Dendritic cell treated with granulocyte-macrophage colony-stimulating factor and Interleukin-4, amounts not matched to agents 40 ng/mL and 50 ng/mL, for 4 days (primary cell): ENCODE data around the gene IRF2.

Experiments
- H3K27ac Mint-ChIP-seq: one replicate; pipeline ENCODE4 v1.8.0; 2022; ENCODE audit warnings: mild to moderate bottlenecking, mixed read lengths
- H3K27me3 Mint-ChIP-seq: one replicate; pipeline ENCODE4 v1.8.0; 2022; ENCODE audit warnings: mild to moderate bottlenecking, mixed read lengths
- H3K36me3 Mint-ChIP-seq: one replicate; pipeline ENCODE4 v1.8.0; 2022; ENCODE audit warnings: low read depth, mixed read lengths
- H3K4me1 Mint-ChIP-seq: one replicate; pipeline ENCODE4 v1.8.0; 2022; ENCODE audit warnings: low read depth, mixed read lengths
- H3K4me3 Mint-ChIP-seq: one replicate; pipeline ENCODE4 v1.8.0; 2022; ENCODE audit warnings: mild to moderate bottlenecking, moderate library complexity, mixed read lengths
- H3K9me3 Mint-ChIP-seq: one replicate; pipeline ENCODE4 v1.8.0; 2022; ENCODE audit warnings: mixed read lengths
- intact Hi-C: fragments of 100-400 bp; cut with micrococcal nuclease; formaldehyde crosslinking; loops from one replicate; pipeline ENCODE4 v1.15.0; 2022

IRF2 gene

GRCh38 chr4:184368731-184369130, 105.6 kb downstream of the IRF2 start:
- H3K27ac Mint-ChIP-seq: no peak overlapping the region
- H3K4me1 Mint-ChIP-seq: peaks cover 11% of the 10 kb centered on the region
- intact Hi-C loops: no loop called here
- no peaks in the 10 kb centered on the region for H3K9me3 Mint-ChIP-seq
- H3K27me3 Mint-ChIP-seq: no peaks in the 10 kb centered on the region
- no peak overlapping the region for H3K4me3 Mint-ChIP-seq
- no peaks in the 10 kb centered on the region for H3K36me3 Mint-ChIP-seq

- Mint-ChIP-seq H3K4me3 (no peak overlapping the region), H3K4me1 (peaks cover 11% of the 10 kb centered on the region), H3K27me3 (no peaks in the 10 kb centered on the region), H3K36me3 (no peaks in the 10 kb centered on the region), H3K27ac (no peak overlapping the region), H3K9me3 (no peaks in the 10 kb centered on the region)
- intact Hi-C loops: no loop called here
These were observed 106.1 kb downstream of the IRF2 start for GRCh38 chr4:184368290-184368689.

GRCh38 chr4:184364100-184364921, 110.0 kb downstream of the IRF2 start:
- Mint-ChIP-seq H3K27ac (peak overlapping the region; percentile 14), H3K27me3 (no peaks in the 10 kb centered on the region), H3K4me1 (peaks cover 27% of the 10 kb centered on the region), H3K9me3 (no peaks in the 10 kb centered on the region), H3K4me3 (no peak overlapping the region), H3K36me3 (no peaks in the 10 kb centered on the region)
- intact Hi-C loops: no loop called here

- Mint-ChIP-seq H3K27me3 (no peaks in the 10 kb centered on the region), H3K4me1 (peaks cover 27% of the 10 kb centered on the region), H3K27ac (no peak overlapping the region), H3K36me3 (no peaks in the 10 kb centered on the region), H3K4me3 (no peak overlapping the region), H3K9me3 (no peaks in the 10 kb centered on the region)
- intact Hi-C loops: no loop called here
These were observed 111.1 kb downstream of the IRF2 start for GRCh38 chr4:184363258-184363657.

- H3K4me3 Mint-ChIP-seq: no peak overlapping the region
- peaks cover 27% of the 10 kb centered on the region for H3K4me1 Mint-ChIP-seq
- H3K27me3 Mint-ChIP-seq: no peaks in the 10 kb centered on the region
- peaks cover 6% of the 10 kb centered on the region for H3K9me3 Mint-ChIP-seq
- H3K36me3 Mint-ChIP-seq: no peaks in the 10 kb centered on the region
- no peak overlapping the region for H3K27ac Mint-ChIP-seq
- intact Hi-C loops: no loop called here
These were observed 112.0 kb downstream of the IRF2 start for GRCh38 chr4:184362396-184362795.

GRCh38 chr4:184361443-184361842, 112.9 kb downstream of the IRF2 start:
- H3K36me3 Mint-ChIP-seq: no peaks in the 10 kb centered on the region
- no peaks in the 10 kb centered on the region for H3K27me3 Mint-ChIP-seq
- no peak overlapping the region for H3K4me3 Mint-ChIP-seq
- H3K4me1 Mint-ChIP-seq: peaks cover 28% of the 10 kb centered on the region
- H3K27ac Mint-ChIP-seq: no peak overlapping the region
- intact Hi-C loops: no loop called here
- peaks cover 7% of the 10 kb centered on the region for H3K9me3 Mint-ChIP-seq

GRCh38 chr4:184359888-184360287, 114.5 kb downstream of the IRF2 start:
- Mint-ChIP-seq H3K9me3 (peaks cover 7% of the 10 kb centered on the region), H3K4me3 (no peak overlapping the region), H3K27ac (peak overlapping the region; percentile 20), H3K27me3 (no peaks in the 10 kb centered on the region), H3K4me1 (peaks cover 40% of the 10 kb centered on the region), H3K36me3 (no peaks in the 10 kb centered on the region)
- intact Hi-C loops: no loop called here

GRCh38 chr4:184358521-184359232, 115.7 kb downstream of the IRF2 start:
- Mint-ChIP-seq H3K27me3 (no peaks in the 10 kb centered on the region), H3K4me1 (peaks cover 43% of the 10 kb centered on the region), H3K27ac (no peak overlapping the region), H3K9me3 (peaks cover 7% of the 10 kb centered on the region), H3K4me3 (no peak overlapping the region), H3K36me3 (no peaks in the 10 kb centered on the region)
- intact Hi-C loops: no loop called here

- H3K9me3 Mint-ChIP-seq: peaks cover 7% of the 10 kb centered on the region
- no peak overlapping the region for H3K27ac Mint-ChIP-seq
- H3K27me3 Mint-ChIP-seq: no peaks in the 10 kb centered on the region
These were observed 116.6 kb downstream of the IRF2 start for GRCh38 chr4:184357772-184358171.

GRCh38 chr4:184357165-184357564, 117.2 kb downstream of the IRF2 start:
- intact Hi-C loops: no loop called here
- H3K27me3 Mint-ChIP-seq: no peaks in the 10 kb centered on the region
- peaks cover 7% of the 10 kb centered on the region for H3K9me3 Mint-ChIP-seq
- H3K36me3 Mint-ChIP-seq: no peaks in the 10 kb centered on the region
- H3K27ac Mint-ChIP-seq: no peak overlapping the region
- no peak overlapping the region for H3K4me3 Mint-ChIP-seq
- H3K4me1 Mint-ChIP-seq: peaks cover 35% of the 10 kb centered on the region

More at GRCh38 chr4:184357772-184358171, 116.6 kb downstream of the IRF2 start:
- Mint-ChIP-seq H3K4me1 (peaks cover 41% of the 10 kb centered on the region), H3K36me3 (no peaks in the 10 kb centered on the region), H3K4me3 (no peak overlapping the region)
- intact Hi-C loops: no loop called here

GRCh38 chr4:184356366-184356765, 118.0 kb downstream of the IRF2 start:
- Mint-ChIP-seq H3K9me3 (peaks cover 7% of the 10 kb centered on the region), H3K4me3 (no peak overlapping the region), H3K4me1 (peaks cover 28% of the 10 kb centered on the region), H3K27ac (no peak overlapping the region), H3K36me3 (no peaks in the 10 kb centered on the region), H3K27me3 (no peaks in the 10 kb centered on the region)
- intact Hi-C loops: no loop called here

- Mint-ChIP-seq H3K27ac (peak overlapping the region; percentile 87), H3K36me3 (no peaks in the 10 kb centered on the region), H3K27me3 (no peaks in the 10 kb centered on the region), H3K4me3 (no peak overlapping the region), H3K4me1 (peaks cover 28% of the 10 kb centered on the region), H3K9me3 (peaks cover 7% of the 10 kb centered on the region)
- intact Hi-C loops: loop anchor here (1.0 kb wide), 1 partner anchor 9 kb away; no protein-coding TSS in a partner anchor
These were observed 118.5 kb downstream of the IRF2 start for GRCh38 chr4:184355857-184356256.

- Mint-ChIP-seq H3K36me3 (no peaks in the 10 kb centered on the region), H3K4me3 (no peak overlapping the region), H3K9me3 (peaks cover 7% of the 10 kb centered on the region), H3K27ac (peak overlapping the region; percentile 87), H3K27me3 (no peaks in the 10 kb centered on the region), H3K4me1 (peaks cover 33% of the 10 kb centered on the region)
- intact Hi-C loops: loop anchor here (1.0 kb wide), 1 partner anchor 8 kb away; no protein-coding TSS in a partner anchor
These were observed 119.2 kb downstream of the IRF2 start for GRCh38 chr4:184355111-184355604.

GRCh38 chr4:184352891-184353290, 121.5 kb downstream of the IRF2 start:
- Mint-ChIP-seq H3K36me3 (no peaks in the 10 kb centered on the region), H3K27ac (no peak overlapping the region), H3K4me3 (no peak overlapping the region), H3K9me3 (peaks cover 6% of the 10 kb centered on the region), H3K27me3 (no peaks in the 10 kb centered on the region), H3K4me1 (peaks cover 51% of the 10 kb centered on the region)
- intact Hi-C loops: no loop called here
